WTC11 (cell line): Measurements from ENCODE around the gene MEIS1. TPM values are rescaled to one million over a fixed set of nuclear protein-coding genes. Genes with fewer than 3 reads are reported as not detected.

ENCODE experiments used
- ATAC-seq: fragments of 200-7000 bp; cut with Tn5 transposase; 2 replicates; pipeline ENCODE4 v1.10.0; 2021; ENCODE audit warnings: mild to moderate bottlenecking, moderate library complexity
- CTCF ChIA-PET: fragments of 300-600 bp; sonication (Branson Sonifier 250); formaldehyde crosslinking; loops from one replicate; lab custom pipeline; 2021; ENCODE audit warnings: antibody characterized with exemption; lab: Charles Lee
- POLR2A ChIA-PET: fragments of 350-600 bp; sonication (Branson Sonifier 250); formaldehyde crosslinking; loops from one replicate; lab custom pipeline; 2021; ENCODE audit warnings: antibody characterized with exemption; lab: Charles Lee
- DNase-seq: peaks from one replicate; pipeline ENCODE4 v3.0.0; 2021; ENCODE audit warnings: low spot score
- H3K27ac Mint-ChIP-seq: 2 replicates; pipeline ENCODE4 v1.8.0; 2021; ENCODE audit warnings: mixed read lengths
- H3K27me3 Mint-ChIP-seq: 2 replicates; pipeline ENCODE4 v1.8.0; 2021; ENCODE audit warnings: low read depth, mild to moderate bottlenecking, moderate library complexity, mixed read lengths
- H3K36me3 Mint-ChIP-seq: 2 replicates; pipeline ENCODE4 v1.8.0; 2021; ENCODE audit warnings: mixed read lengths
- H3K4me1 Mint-ChIP-seq: 2 replicates; pipeline ENCODE4 v1.8.0; 2022; ENCODE audit warnings: mixed read lengths
- H3K4me3 Mint-ChIP-seq: 2 replicates; pipeline ENCODE4 v1.8.0; 2021; ENCODE audit warnings: mild to moderate bottlenecking, moderate library complexity, mixed read lengths
- H3K9me3 Mint-ChIP-seq: 2 replicates; pipeline ENCODE4 v1.8.0; 2021; ENCODE audit warnings: mixed read lengths
- CREB1 ChIP-seq: sonication (generic); formaldehyde crosslinking; IDR thresholded peaks from 2 replicates; pipeline ENCODE4 v1.8.0; 2023; ENCODE audit warnings: mild to moderate bottlenecking, missing genetic modification reagents
- ESRRA ChIP-seq: sonication (generic); formaldehyde crosslinking; IDR thresholded peaks from 2 replicates; pipeline ENCODE4 v1.8.1; 2022; ENCODE audit warnings: mild to moderate bottlenecking, missing genetic modification reagents, borderline replicate concordance
- GABPB1 ChIP-seq: sonication (generic); formaldehyde crosslinking; IDR thresholded peaks from 2 replicates; pipeline ENCODE4 v1.8.1; 2023; ENCODE audit warnings: mild to moderate bottlenecking, missing genetic modification reagents
- GRHL2 ChIP-seq: fragments of 250-450 bp; sonication (Bioruptor Pico); IDR thresholded peaks from 2 replicates; pipeline ENCODE4 v1.8.0; 2022; ENCODE audit warnings: mild to moderate bottlenecking, moderate library complexity; ENCODE audit not compliant: insufficient replicate concordance, severe bottlenecking
- KAT7 ChIP-seq: sonication (generic); formaldehyde crosslinking; IDR thresholded peaks from 2 replicates; pipeline ENCODE4 v1.8.1; 2023; ENCODE audit warnings: missing genetic modification reagents, mild to moderate bottlenecking, borderline replicate concordance
- NFATC4 ChIP-seq: fragments of 250-450 bp; sonication (Bioruptor Pico); IDR thresholded peaks from 2 replicates; pipeline ENCODE4 v1.9.0; 2021; ENCODE audit warnings: mild to moderate bottlenecking
- NR1H2 ChIP-seq: sonication (generic); formaldehyde crosslinking; IDR thresholded peaks from 2 replicates; pipeline ENCODE4 v1.9.0; 2021; ENCODE audit warnings: mild to moderate bottlenecking, moderate library complexity, missing genetic modification reagents
- NR3C1 ChIP-seq: sonication (generic); formaldehyde crosslinking; conservative IDR thresholded peaks from 2 replicates; pipeline ENCODE4 v1.8.1; 2023; ENCODE audit warnings: low read depth, mild to moderate bottlenecking, missing genetic modification reagents
- TEAD1 ChIP-seq: sonication (generic); formaldehyde crosslinking; IDR thresholded peaks from 2 replicates; pipeline ENCODE4 v1.8.0; 2022; ENCODE audit warnings: mild to moderate bottlenecking, missing genetic modification reagents
- ZNF121 ChIP-seq: sonication (generic); formaldehyde crosslinking; IDR thresholded peaks from 2 replicates; pipeline ENCODE4 v1.8.0; 2023; ENCODE audit warnings: missing genetic modification reagents
- ZNF219 ChIP-seq: sonication (generic); formaldehyde crosslinking; IDR thresholded peaks from 2 replicates; pipeline ENCODE4 v1.8.0; 2023; ENCODE audit warnings: missing genetic modification reagents, mild to moderate bottlenecking, borderline replicate concordance
- ZNF232 ChIP-seq: sonication (generic); formaldehyde crosslinking; IDR thresholded peaks from 2 replicates; pipeline ENCODE4 v1.8.0; 2022; ENCODE audit warnings: mild to moderate bottlenecking, missing genetic modification reagents
- ZNF263 ChIP-seq: sonication (generic); formaldehyde crosslinking; IDR thresholded peaks from 2 replicates; pipeline ENCODE4 v1.8.1; 2022; ENCODE audit warnings: low read depth, mild to moderate bottlenecking, moderate library complexity, missing genetic modification reagents
- ZNF396 ChIP-seq: fragments of 250-450 bp; sonication (Bioruptor Pico); IDR thresholded peaks from 2 replicates; pipeline ENCODE4 v1.8.0; 2021; ENCODE audit warnings: mild to moderate bottlenecking, moderate library complexity, borderline replicate concordance
- total RNA-seq: library from RNA; stranded (reverse); gene quantifications from 3 replicates; pipeline ENCODE4 v1.2.3, GENCODE V29; 2021
- TF ChIP-seq, protein P1 (sequence below): sonication (generic); formaldehyde crosslinking; IDR thresholded peaks from 2 replicates; pipeline ENCODE4 v1.8.1; 2022; ENCODE audit warnings: missing genetic modification reagents, borderline replicate concordance
- TF ChIP-seq, protein P2 (sequence below): fragments of 250-450 bp; sonication (Bioruptor Pico); IDR thresholded peaks from 2 replicates; pipeline ENCODE4 v1.8.0; 2021; ENCODE audit warnings: mild to moderate bottlenecking
- TF ChIP-seq, protein P3 (sequence below): sonication (generic); formaldehyde crosslinking; IDR thresholded peaks from 2 replicates; pipeline ENCODE4 v1.8.1; 2023; ENCODE audit warnings: mild to moderate bottlenecking, missing genetic modification reagents
- TF ChIP-seq, protein P4 (sequence below): fragments of 250-450 bp; sonication (Bioruptor Pico); conservative IDR thresholded peaks from 2 replicates; pipeline ENCODE4 v1.9.0; 2021; ENCODE audit warnings: mild to moderate bottlenecking
- TF ChIP-seq, protein P5 (sequence below): sonication (generic); formaldehyde crosslinking; IDR thresholded peaks from 2 replicates; pipeline ENCODE4 v1.8.1; 2023; ENCODE audit warnings: mild to moderate bottlenecking, missing genetic modification reagents
- TF ChIP-seq, protein P6 (sequence below): sonication (generic); formaldehyde crosslinking; IDR thresholded peaks from 2 replicates; pipeline ENCODE4 v1.8.0; 2023; ENCODE audit warnings: missing genetic modification reagents
- TF ChIP-seq, protein P7 (sequence below): sonication (generic); formaldehyde crosslinking; IDR thresholded peaks from 2 replicates; pipeline ENCODE4 v1.8.1; 2022; ENCODE audit warnings: low read depth, missing genetic modification reagents, borderline replicate concordance
- TF ChIP-seq, protein P8 (sequence below): sonication (generic); formaldehyde crosslinking; IDR thresholded peaks from 2 replicates; pipeline ENCODE4 v1.8.0; 2022; ENCODE audit warnings: mild to moderate bottlenecking, missing genetic modification reagents
- TF ChIP-seq, protein P9 (sequence below): sonication (generic); formaldehyde crosslinking; IDR thresholded peaks from 2 replicates; pipeline ENCODE4 v1.8.0; 2022; ENCODE audit warnings: mild to moderate bottlenecking, missing genetic modification reagents

The MEIS1 gene
- total RNA-seq, 1 experiment from 2014 or later: 0.48 TPM

DNA sequence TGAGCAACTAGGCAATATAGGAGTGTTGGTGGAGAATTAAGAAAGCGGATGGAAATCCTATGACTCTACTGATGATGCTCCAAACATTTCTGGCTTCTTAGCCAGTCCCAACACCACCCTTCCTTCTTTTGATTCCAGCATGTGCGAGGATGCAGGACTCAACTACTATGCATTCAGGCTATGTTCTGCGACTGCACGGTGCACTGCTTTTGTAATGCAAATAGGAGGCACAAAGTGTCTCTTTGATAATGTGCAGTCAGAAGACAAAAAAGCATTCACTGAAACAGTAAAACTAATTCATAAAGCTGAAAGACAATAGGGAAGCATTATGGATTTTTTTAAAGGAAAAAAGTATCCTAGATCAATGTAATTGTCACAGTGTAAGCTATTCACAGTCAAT, 106.7 kb downstream of the MEIS1 start:
- Mint-ChIP-seq H3K36me3 (no peaks in the 10 kb centered on the region), H3K27ac (no peak overlapping the region), H3K4me1 (peaks cover 31% of the 10 kb centered on the region), H3K27me3 (no peaks in the 10 kb centered on the region), H3K9me3 (no peaks in the 10 kb centered on the region), H3K4me3 (no peak overlapping the region)
- CTCF ChIA-PET: no interaction called here
- ATAC-seq (no peak), DNase-seq (no peak)
- TF ChIP-seq, protein P1, sequence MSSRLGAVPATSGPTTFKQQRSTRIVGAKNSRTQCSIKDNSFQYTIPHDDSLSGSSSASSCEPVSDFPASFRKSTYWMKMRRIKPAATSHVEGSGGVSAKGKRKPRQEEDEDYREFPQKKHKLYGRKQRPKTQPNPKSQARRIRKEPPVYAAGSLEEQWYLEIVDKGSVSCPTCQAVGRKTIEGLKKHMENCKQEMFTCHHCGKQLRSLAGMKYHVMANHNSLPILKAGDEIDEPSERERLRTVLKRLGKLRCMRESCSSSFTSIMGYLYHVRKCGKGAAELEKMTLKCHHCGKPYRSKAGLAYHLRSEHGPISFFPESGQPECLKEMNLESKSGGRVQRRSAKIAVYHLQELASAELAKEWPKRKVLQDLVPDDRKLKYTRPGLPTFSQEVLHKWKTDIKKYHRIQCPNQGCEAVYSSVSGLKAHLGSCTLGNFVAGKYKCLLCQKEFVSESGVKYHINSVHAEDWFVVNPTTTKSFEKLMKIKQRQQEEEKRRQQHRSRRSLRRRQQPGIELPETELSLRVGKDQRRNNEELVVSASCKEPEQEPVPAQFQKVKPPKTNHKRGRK (CRISPR knock-in tag): no peak
- TF ChIP-seq NR3C1 (CRISPR knock-in tag) (no peak), ZNF263 (no peak), GRHL2 (no peak), GABPB1 (CRISPR knock-in tag) (no peak), ZNF219 (CRISPR knock-in tag) (no peak), ESRRA (CRISPR knock-in tag) (no peak), TEAD1 (CRISPR knock-in tag) (no peak), ZNF121 (no peak), ZNF232 (CRISPR knock-in tag) (no peak)
- TF ChIP-seq, protein P2, sequence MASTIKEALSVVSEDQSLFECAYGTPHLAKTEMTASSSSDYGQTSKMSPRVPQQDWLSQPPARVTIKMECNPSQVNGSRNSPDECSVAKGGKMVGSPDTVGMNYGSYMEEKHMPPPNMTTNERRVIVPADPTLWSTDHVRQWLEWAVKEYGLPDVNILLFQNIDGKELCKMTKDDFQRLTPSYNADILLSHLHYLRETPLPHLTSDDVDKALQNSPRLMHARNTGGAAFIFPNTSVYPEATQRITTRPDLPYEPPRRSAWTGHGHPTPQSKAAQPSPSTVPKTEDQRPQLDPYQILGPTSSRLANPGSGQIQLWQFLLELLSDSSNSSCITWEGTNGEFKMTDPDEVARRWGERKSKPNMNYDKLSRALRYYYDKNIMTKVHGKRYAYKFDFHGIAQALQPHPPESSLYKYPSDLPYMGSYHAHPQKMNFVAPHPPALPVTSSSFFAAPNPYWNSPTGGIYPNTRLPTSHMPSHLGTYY (CRISPR knock-in tag): no peak
- TF ChIP-seq, protein P3, sequence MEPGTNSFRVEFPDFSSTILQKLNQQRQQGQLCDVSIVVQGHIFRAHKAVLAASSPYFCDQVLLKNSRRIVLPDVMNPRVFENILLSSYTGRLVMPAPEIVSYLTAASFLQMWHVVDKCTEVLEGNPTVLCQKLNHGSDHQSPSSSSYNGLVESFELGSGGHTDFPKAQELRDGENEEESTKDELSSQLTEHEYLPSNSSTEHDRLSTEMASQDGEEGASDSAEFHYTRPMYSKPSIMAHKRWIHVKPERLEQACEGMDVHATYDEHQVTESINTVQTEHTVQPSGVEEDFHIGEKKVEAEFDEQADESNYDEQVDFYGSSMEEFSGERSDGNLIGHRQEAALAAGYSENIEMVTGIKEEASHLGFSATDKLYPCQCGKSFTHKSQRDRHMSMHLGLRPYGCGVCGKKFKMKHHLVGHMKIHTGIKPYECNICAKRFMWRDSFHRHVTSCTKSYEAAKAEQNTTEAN (CRISPR knock-in tag): no peak
- TF ChIP-seq, protein P4, sequence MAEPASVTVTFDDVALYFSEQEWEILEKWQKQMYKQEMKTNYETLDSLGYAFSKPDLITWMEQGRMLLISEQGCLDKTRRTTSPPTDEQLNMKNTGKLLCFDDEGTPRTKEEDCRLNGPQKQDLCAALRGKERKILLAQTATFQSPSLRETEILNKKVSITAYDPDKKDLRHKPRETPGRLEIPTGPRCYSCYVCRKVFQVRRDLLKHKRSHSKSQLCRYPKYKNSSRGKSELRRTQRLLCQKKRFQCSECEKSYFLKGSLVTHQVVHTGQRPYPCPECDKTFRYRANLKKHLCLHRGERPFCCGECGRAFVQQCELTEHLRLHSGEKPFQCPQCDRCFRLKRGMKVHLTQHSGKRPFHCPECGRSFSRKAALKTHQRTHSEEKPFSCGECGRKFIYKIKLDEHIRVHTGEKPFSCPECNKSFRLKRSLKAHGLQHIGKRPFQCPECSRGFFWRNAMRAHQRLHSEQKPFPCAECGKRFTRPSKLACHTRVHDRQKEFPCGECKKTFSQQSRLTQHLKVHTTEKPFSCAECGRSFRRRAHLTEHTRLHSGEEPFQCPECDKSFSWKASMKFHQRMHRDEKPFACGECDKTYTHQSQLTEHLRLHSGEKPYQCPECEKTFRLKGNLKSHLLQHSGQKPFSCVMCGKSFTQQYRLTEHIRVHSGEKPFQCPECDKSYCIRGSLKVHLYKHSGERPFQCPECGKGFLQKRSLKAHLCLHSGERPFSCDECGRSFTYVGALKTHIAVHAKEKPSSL (CRISPR knock-in tag): no peak
- TF ChIP-seq, protein P5, sequence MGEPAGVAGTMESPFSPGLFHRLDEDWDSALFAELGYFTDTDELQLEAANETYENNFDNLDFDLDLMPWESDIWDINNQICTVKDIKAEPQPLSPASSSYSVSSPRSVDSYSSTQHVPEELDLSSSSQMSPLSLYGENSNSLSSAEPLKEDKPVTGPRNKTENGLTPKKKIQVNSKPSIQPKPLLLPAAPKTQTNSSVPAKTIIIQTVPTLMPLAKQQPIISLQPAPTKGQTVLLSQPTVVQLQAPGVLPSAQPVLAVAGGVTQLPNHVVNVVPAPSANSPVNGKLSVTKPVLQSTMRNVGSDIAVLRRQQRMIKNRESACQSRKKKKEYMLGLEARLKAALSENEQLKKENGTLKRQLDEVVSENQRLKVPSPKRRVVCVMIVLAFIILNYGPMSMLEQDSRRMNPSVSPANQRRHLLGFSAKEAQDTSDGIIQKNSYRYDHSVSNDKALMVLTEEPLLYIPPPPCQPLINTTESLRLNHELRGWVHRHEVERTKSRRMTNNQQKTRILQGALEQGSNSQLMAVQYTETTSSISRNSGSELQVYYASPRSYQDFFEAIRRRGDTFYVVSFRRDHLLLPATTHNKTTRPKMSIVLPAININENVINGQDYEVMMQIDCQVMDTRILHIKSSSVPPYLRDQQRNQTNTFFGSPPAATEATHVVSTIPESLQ (CRISPR knock-in tag): no peak
- POLR2A ChIA-PET: no interaction called here

DNA sequence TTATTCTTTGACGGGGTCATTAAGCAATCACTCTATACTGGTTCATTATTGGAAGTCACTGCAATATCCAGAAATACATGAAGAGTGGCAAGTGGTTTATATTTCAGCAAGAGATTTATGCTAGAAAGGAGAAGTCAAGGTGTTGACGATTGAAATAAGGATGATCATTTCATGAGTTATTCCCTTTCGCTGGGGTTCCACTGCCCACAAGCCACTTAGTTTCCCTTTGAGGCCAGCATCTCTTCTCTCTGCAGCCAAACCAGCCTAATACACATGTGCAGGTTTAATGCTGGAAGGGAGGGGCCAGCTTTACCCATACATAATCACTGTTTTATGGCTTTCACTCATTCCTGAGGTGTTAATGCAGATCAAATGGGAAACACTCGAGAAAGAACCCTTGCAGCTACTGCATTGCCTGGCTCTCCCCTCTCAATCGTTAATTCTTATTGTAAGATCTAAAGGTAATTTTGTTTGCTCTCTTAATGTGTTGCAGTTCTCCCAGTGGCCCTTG, 108.4 kb downstream of the MEIS1 start:
- Mint-ChIP-seq H3K27ac (no peak overlapping the region), H3K4me3 (no peak overlapping the region), H3K27me3 (no peaks in the 10 kb centered on the region), H3K9me3 (no peaks in the 10 kb centered on the region), H3K4me1 (peaks cover 24% of the 10 kb centered on the region), H3K36me3 (no peaks in the 10 kb centered on the region)
- no peak for ATAC-seq
- DNase-seq: no peak
- CTCF ChIA-PET: no interaction called here
- POLR2A ChIA-PET: no interaction called here
- no peak for TF ChIP-seq GRHL2
- TF ChIP-seq, protein P6, sequence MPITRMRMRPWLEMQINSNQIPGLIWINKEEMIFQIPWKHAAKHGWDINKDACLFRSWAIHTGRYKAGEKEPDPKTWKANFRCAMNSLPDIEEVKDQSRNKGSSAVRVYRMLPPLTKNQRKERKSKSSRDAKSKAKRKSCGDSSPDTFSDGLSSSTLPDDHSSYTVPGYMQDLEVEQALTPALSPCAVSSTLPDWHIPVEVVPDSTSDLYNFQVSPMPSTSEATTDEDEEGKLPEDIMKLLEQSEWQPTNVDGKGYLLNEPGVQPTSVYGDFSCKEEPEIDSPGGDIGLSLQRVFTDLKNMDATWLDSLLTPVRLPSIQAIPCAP (CRISPR knock-in tag): no peak
- no peak for TF ChIP-seq CREB1 (CRISPR knock-in tag)
- TF ChIP-seq KAT7 (CRISPR knock-in tag): no peak
- TF ChIP-seq NFATC4: no peak
- TF ChIP-seq, protein P7, sequence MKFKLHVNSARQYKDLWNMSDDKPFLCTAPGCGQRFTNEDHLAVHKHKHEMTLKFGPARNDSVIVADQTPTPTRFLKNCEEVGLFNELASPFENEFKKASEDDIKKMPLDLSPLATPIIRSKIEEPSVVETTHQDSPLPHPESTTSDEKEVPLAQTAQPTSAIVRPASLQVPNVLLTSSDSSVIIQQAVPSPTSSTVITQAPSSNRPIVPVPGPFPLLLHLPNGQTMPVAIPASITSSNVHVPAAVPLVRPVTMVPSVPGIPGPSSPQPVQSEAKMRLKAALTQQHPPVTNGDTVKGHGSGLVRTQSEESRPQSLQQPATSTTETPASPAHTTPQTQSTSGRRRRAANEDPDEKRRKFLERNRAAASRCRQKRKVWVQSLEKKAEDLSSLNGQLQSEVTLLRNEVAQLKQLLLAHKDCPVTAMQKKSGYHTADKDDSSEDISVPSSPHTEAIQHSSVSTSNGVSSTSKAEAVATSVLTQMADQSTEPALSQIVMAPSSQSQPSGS: no peak
- no peak for TF ChIP-seq NR1H2 (CRISPR knock-in tag)
- TF ChIP-seq TEAD1 (CRISPR knock-in tag): no peak
- TF ChIP-seq, protein P8, sequence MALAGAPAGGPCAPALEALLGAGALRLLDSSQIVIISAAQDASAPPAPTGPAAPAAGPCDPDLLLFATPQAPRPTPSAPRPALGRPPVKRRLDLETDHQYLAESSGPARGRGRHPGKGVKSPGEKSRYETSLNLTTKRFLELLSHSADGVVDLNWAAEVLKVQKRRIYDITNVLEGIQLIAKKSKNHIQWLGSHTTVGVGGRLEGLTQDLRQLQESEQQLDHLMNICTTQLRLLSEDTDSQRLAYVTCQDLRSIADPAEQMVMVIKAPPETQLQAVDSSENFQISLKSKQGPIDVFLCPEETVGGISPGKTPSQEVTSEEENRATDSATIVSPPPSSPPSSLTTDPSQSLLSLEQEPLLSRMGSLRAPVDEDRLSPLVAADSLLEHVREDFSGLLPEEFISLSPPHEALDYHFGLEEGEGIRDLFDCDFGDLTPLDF (CRISPR knock-in tag): no peak
- TF ChIP-seq, protein P9, sequence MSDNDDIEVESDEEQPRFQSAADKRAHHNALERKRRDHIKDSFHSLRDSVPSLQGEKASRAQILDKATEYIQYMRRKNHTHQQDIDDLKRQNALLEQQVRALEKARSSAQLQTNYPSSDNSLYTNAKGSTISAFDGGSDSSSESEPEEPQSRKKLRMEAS: no peak
- TF ChIP-seq ZNF396 (CRISPR knock-in tag): no peak
